Memory B cell (primary cell): Measurements from ENCODE around the gene FAM227B.
"Not testable (repeated sequence)": the region's sequence is repeated elsewhere in the genome, so short reads cannot be mapped to it uniquely, and the experiment has no call there.

ENCODE experiments used
- ATAC-seq: fragments of 150-1000 bp; cut with Tn5 transposase; 2 replicates; pipeline ENCODE4 v1.10.0; 2021; ENCODE audit warnings: low read depth, mild to moderate bottlenecking, moderate library complexity
- DNase-seq, 2 donors: peaks; one replicate each; pipeline ENCODE4 v3.0.0; 2022; ENCODE audit warnings: low spot score in 2 of 2
- H3K27ac Mint-ChIP-seq: one replicate; pipeline ENCODE4 v1.8.0; 2022; ENCODE audit warnings: mild to moderate bottlenecking, moderate library complexity, mixed read lengths
- H3K27me3 Mint-ChIP-seq: one replicate; pipeline ENCODE4 v1.8.0; 2022; ENCODE audit warnings: mixed read lengths
- H3K36me3 Mint-ChIP-seq: one replicate; pipeline ENCODE4 v1.8.0; 2022; ENCODE audit warnings: mild to moderate bottlenecking, mixed read lengths
- H3K4me1 Mint-ChIP-seq: one replicate; pipeline ENCODE4 v1.8.0; 2022; ENCODE audit warnings: mixed read lengths
- H3K4me3 Mint-ChIP-seq: one replicate; pipeline ENCODE4 v1.8.0; 2022; ENCODE audit warnings: mild to moderate bottlenecking, moderate library complexity, mixed read lengths
- H3K9me3 Mint-ChIP-seq: one replicate; pipeline ENCODE4 v1.8.0; 2022; ENCODE audit warnings: mixed read lengths

The FAM227B gene

DNA sequence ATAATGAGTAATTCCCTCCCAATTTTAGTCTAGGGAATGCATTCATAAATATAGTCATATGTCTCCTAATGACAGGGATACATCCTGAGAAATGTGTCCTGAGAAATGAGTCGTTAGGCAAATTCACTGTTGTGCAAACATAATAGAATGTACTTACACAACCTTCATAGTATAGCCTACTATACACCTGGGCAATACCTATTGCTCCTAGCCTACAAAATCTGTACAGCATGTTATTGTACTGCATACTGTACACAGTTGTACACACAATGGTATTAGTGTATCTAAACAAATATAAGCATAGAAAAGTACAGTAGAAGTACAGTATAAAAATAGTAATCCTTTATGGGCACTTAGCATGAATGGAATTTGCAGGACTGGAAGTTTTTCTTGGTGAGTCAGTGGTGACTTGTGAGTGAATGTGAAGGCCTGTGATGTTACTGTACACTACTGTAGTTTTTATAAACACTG, 6.8 kb upstream of the FAM227B start:
- peaks cover 2% of the 10 kb centered on the region for H3K9me3 Mint-ChIP-seq
- ATAC-seq, result no peak
- DNase-seq, result no peak
- H3K27me3 Mint-ChIP-seq, result no peaks in the 10 kb centered on the region
- no peak overlapping the region for H3K27ac Mint-ChIP-seq
- no peaks in the 10 kb centered on the region for H3K4me1 Mint-ChIP-seq
- no peak overlapping the region for H3K4me3 Mint-ChIP-seq
- H3K36me3 Mint-ChIP-seq, result peaks cover 19% of the 10 kb centered on the region

DNA sequence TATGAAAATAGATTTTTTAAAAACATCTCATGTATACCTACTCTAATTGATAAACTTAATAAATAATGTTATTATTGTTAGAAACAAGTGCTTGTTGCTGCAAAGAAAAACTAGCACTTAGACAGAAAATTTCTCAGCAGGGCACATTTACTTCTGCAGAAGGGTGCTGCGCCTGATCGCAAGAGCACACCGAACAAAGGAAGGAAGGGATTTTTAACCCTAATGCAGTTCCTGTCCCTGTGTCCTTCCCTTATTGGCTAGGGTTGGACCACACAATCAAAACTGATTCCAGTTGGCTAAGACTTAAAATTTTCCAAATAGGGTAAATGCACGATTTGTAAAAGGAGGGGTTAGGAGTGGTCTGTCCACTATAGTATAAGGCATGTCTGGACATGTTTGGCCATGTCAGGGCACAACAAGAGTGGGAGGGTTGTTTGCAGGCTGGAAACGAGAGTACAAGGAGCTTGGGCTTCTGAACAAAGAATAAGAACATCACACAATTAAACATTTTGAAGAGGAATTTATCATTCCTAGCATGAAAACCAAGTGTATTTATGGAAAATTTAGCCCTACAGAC, 4.9 kb upstream of the FAM227B start:
- H3K36me3 Mint-ChIP-seq, result peaks cover 19% of the 10 kb centered on the region
- ATAC-seq (no peak), DNase-seq (no peak)
- H3K4me1 Mint-ChIP-seq, result peaks cover 10% of the 10 kb centered on the region
- H3K27ac Mint-ChIP-seq, result no peak overlapping the region
- peaks cover 2% of the 10 kb centered on the region for H3K9me3 Mint-ChIP-seq
- no peaks in the 10 kb centered on the region for H3K27me3 Mint-ChIP-seq
- H3K4me3 Mint-ChIP-seq, result no peak overlapping the region

DNA sequence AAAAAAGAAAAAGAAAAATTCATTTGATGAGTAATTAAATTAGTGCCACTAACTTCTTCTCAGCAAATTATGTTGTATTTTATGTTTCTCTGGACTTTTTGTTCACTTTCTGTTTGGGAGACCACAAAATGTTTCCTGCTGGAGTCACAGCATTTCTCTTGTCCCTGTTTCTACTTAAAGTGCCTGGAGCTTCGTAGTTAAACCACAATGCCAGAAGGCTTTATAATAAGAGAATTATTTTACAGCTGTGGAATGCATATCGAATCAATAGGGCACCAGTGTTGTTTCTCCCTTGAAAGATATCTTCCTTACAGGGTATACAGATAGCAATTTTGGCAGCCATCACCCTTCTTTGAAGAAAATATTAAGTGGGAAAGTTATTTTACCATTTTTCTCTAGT, 3.4 kb upstream of the FAM227B start:
- H3K9me3 Mint-ChIP-seq, result peaks cover 2% of the 10 kb centered on the region
- no peak overlapping the region for H3K27ac Mint-ChIP-seq
- no peaks in the 10 kb centered on the region for H3K27me3 Mint-ChIP-seq
- no peak overlapping the region for H3K4me3 Mint-ChIP-seq
- DNase-seq (no peak), ATAC-seq (no peak)
- peaks cover 13% of the 10 kb centered on the region for H3K4me1 Mint-ChIP-seq
- H3K36me3 Mint-ChIP-seq, result peaks cover 15% of the 10 kb centered on the region

DNA sequence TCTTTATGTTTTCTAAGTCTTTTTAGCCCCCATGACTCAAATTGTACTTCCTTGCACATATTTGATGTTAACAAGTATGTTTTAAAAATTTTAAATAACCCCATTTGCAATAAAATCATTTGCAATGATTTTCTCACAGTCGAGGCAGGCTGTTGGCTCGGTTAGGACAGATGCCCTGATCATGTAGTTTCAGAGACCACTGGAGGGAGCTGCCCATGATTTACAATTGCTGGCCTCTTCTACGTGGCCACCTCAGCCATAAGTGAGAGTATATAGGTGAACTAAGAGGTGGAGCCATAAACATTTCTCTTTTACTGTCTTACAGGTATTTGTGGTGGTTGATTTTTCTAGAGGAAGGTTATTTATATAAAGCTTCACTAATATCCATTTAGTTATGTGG, 1.9 kb upstream of the FAM227B start:
- H3K9me3 Mint-ChIP-seq, result peaks cover 2% of the 10 kb centered on the region
- no peak overlapping the region for H3K4me3 Mint-ChIP-seq
- H3K27me3 Mint-ChIP-seq, result no peaks in the 10 kb centered on the region
- H3K36me3 Mint-ChIP-seq, result peaks cover 17% of the 10 kb centered on the region
- H3K27ac Mint-ChIP-seq, result no peak overlapping the region
- no peak for ATAC-seq
- peaks cover 13% of the 10 kb centered on the region for H3K4me1 Mint-ChIP-seq
- no peak for DNase-seq

DNA sequence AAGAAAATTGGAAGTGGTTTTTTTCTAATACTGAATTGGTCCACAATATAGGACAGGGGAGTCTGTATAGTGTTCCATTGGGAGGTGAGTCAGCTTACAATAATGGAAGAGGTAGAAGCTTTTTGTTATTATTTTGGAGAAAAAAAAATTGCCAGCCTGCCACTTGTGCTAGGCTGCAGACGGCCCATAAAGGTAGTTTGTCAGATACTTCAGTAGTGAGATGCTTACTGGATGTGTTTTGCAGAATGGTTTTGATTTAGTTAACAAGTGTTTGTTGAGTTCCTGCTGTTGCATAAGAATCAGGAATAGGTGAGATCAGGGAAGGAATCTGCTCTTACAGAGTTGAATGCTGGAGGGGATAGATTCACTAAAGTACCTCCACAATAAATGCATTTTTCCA, 1.3 kb upstream of the FAM227B start:
- H3K36me3 Mint-ChIP-seq, result peaks cover 17% of the 10 kb centered on the region
- H3K27ac Mint-ChIP-seq, result peak overlapping the region; percentile 47
- H3K9me3 Mint-ChIP-seq, result peaks cover 3% of the 10 kb centered on the region
- DNase-seq (no peak), ATAC-seq (no peak)
- H3K4me3 Mint-ChIP-seq, result peak overlapping the region; percentile 93
- H3K4me1 Mint-ChIP-seq, result peaks cover 13% of the 10 kb centered on the region
- no peaks in the 10 kb centered on the region for H3K27me3 Mint-ChIP-seq

DNA sequence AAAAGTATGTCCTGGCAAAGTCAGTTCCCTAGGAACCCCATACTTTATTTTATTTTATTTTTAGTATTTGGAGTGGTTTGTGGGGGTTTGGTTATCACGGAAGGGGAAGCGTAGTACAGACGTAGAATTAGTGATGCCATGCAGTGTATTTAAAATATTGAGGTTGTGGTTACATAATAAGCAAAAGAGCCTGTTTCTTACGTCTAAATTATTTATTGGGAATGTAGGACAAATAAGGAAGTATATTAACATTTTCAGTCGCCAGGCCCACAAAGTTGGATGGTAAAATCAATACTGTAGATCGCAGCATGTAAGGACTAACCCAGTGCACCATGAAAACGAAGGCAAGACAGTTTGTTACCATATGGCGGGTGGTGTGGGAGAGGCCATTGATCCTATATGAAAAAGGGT, 788 bp upstream of the FAM227B start:
- ATAC-seq (no peak), DNase-seq (no peak)
- Mint-ChIP-seq H3K27ac (peak overlapping the region; percentile 38), H3K27me3 (no peaks in the 10 kb centered on the region), H3K4me1 (peaks cover 13% of the 10 kb centered on the region), H3K4me3 (peak overlapping the region; percentile 93), H3K36me3 (peaks cover 19% of the 10 kb centered on the region), H3K9me3 (peaks cover 5% of the 10 kb centered on the region)

DNA sequence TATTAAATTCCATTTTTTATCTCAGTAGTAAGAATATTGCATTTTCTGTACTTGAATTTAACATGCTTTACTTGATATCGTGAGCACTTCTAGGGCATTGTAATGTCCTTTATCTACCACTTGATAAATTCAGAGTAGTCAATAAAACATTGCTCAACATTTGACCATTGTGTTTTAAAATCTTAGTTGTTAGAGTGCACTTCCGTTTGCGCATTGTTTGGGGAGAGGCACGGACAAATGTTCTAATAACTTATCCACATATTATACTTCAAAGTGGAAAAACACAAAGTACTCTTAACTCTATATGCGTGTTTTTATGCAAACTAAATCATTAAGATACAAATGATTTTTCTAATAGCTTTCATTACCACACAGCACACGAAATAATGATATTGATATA, 419 bp downstream of the FAM227B start:
- Mint-ChIP-seq H3K4me3 (peak overlapping the region; percentile 93), H3K36me3 (peaks cover 20% of the 10 kb centered on the region), H3K4me1 (peaks cover 13% of the 10 kb centered on the region), H3K27me3 (no peaks in the 10 kb centered on the region), H3K27ac (peak overlapping the region; percentile 85), H3K9me3 (peaks cover 6% of the 10 kb centered on the region)
- ATAC-seq (no peak), DNase-seq (no peak)

DNA sequence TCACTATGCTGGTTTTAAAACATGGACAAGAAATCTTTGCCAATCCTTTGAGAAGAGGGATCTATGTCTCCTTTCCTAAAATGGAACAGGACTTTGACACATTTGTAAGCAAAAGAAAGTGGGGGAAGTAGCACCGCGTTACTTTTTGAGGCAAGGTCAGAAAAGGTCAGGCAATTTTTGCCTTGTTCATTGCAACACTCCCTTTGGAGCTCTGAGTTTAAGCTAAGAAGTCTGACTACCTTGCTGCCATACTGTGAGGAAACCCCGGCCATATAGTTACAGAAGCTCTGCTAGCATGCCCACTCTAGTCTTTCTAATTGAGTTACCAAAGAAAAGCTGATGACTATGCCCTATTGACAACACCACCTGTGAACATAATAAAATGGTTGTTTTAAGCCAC, 1.4 kb downstream of the FAM227B start:
- Mint-ChIP-seq H3K27me3 (no peaks in the 10 kb centered on the region), H3K27ac (no peak overlapping the region), H3K4me1 (peaks cover 13% of the 10 kb centered on the region), H3K4me3 (no peak overlapping the region), H3K9me3 (peaks cover 13% of the 10 kb centered on the region), H3K36me3 (peaks cover 24% of the 10 kb centered on the region)
- ATAC-seq (no peak), DNase-seq (no peak)

DNA sequence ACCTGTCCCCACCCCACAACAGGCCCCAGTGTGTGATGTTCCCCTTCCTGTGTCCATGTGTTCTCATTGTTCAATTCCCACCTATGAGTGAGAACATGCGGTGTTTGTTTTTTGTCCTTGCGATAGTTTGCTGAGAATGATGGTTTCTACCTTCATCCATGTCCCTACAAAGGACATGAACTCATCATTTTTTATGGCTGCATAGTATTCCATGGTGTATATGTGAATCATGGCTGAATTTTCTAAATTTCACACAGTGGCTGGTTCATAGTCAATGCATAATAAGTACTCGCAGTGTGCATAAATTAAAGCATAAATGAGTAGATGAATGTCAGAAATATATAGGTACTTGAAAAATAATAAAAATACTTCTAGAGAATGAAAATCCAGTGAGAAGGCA, 8.4 kb downstream of the FAM227B start:
- H3K4me3 Mint-ChIP-seq, result not testable (repeated sequence)
- peaks cover 14% of the 10 kb centered on the region for H3K9me3 Mint-ChIP-seq

DNA sequence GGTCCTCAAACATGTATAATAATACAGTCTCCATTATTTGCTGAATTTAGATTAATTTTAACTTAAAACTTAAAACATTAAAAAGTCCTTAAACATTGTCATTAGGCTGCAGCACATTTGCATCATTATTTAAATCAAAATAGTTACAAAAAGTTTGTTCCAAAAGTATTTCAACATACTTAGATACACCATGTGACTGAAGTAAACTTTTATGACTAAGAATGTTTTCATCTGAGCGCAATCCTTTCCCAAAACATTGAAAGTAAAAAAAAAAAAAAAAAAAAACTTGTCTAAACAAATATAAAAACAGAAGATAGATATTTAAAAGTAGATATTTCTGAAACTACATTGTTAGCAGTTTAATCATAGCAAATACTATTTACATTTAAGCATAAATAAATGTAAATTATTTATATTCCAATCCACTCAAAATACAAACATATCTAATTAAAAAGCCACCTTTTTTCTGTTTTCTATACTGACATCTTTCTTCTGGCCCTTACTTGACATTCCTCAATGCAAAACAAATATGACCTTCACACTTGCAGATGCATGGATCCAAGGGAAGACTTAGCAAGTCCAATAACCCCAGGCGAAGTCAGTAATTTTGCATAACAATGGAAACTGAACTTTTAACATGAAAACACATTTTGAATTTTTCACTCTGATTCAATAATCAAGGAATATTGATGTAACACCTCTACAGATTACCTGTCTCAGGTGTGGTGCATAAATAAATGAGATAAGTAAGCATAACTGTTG, 10.3 kb downstream of the FAM227B start:
- no peaks in the 10 kb centered on the region for H3K4me1 Mint-ChIP-seq
- DNase-seq (no peak), ATAC-seq (no peak)
- H3K9me3 Mint-ChIP-seq, result peaks cover 10% of the 10 kb centered on the region
- peaks cover 48% of the 10 kb centered on the region for H3K36me3 Mint-ChIP-seq
- H3K27ac Mint-ChIP-seq, result no peak overlapping the region
- H3K27me3 Mint-ChIP-seq, result no peaks in the 10 kb centered on the region
- no peak overlapping the region for H3K4me3 Mint-ChIP-seq

More for the DNA sequence above, 8.4 kb downstream of the FAM227B start:
- not testable (repeated sequence) for DNase-seq, H3K27me3 Mint-ChIP-seq, H3K4me1 Mint-ChIP-seq, H3K27ac Mint-ChIP-seq, ATAC-seq
- H3K36me3 Mint-ChIP-seq, result peaks cover 43% of the 10 kb centered on the region

DNA sequence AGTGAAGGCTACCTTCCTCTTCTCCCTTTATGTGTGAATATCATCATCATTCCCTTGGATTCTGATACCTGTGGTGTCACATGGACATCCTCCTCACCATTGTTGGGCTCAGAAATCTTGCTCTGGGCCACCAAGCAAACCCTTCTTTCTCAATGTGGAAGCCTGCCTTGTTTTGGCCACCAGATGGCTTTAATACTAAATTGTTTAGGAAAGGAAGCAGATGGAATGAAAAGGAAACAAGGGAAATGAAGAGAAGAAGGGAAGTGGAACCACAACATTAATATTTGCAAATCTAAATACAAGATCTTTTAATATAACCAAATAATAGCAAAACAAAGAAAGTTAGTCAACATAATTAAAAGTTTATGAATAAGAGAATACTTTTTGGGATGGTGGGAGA, 14.0 kb downstream of the FAM227B start:
- Mint-ChIP-seq H3K36me3 (peaks cover 38% of the 10 kb centered on the region), H3K27ac (no peak overlapping the region), H3K9me3 (peaks cover 15% of the 10 kb centered on the region), H3K27me3 (no peaks in the 10 kb centered on the region), H3K4me3 (no peak overlapping the region), H3K4me1 (no peaks in the 10 kb centered on the region)
- DNase-seq (no peak), ATAC-seq (no peak)

DNA sequence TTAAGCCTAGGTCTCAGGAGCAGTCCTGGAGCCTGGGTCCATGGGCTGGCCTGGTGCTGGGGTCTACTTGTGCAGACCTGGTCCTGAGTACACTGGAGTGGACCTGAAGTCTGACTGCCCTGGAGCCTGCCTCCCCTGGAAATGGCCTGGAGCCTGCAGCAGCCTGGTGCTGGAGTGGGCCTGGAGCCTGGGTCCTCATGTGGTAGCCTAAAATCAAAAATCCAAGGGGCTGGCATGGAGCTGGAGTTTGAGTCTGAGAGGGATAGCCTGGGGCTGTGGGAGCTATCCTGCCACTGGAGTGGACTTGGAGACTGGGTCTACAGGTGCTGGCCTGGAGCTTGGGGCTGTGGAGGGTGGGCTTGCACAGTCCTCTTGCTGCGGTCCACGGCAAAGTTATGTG, 15.0 kb downstream of the FAM227B start:
- Mint-ChIP-seq H3K36me3 (peaks cover 39% of the 10 kb centered on the region), H3K4me1 (no peaks in the 10 kb centered on the region), H3K27me3 (no peaks in the 10 kb centered on the region), H3K9me3 (peaks cover 18% of the 10 kb centered on the region), H3K27ac (no peak overlapping the region), H3K4me3 (no peak overlapping the region)
- no peak for ATAC-seq
- DNase-seq, result no peak

DNA sequence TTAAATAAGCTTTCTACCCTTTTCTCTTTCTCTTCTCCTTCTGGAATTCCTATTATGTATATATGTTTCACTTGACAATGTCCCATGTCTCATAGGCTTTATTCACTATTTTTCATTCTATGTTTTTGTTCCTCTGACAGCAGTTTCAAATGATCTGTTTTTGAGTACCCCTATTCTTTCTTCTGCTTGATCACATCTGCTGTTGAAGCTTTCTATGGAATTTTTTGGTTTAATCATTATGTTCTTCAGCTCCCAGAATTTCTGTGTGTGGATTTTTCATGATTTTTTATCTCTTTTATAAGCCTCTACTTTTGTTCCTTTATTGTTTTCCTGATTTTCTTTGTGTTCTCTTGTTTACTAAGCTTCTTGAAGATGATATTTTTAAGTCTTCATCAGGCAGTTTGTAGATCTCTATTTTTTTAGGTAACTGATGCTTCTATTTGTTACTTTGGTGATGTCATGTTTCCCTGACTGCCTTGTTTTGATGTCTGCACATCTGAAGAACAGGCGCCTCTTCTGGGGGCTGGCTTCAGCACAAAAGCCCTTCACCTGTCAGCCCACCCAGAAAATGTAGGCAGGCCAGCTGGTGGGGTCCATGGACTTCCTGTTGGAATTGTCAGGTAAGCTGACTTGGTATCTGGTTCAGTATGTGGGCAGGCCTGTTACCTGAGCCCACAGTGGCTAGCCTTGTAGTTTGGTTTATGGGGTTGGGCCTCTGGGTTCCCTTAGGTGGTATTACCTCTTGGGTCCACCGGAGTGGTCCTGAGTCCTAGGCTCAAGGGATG, 15.8 kb downstream of the FAM227B start:
- no peak for DNase-seq
- Mint-ChIP-seq H3K9me3 (peaks cover 21% of the 10 kb centered on the region), H3K4me3 (no peak overlapping the region), H3K36me3 (peaks cover 38% of the 10 kb centered on the region), H3K4me1 (no peaks in the 10 kb centered on the region), H3K27me3 (no peaks in the 10 kb centered on the region), H3K27ac (no peak overlapping the region)
- ATAC-seq, result no peak

DNA sequence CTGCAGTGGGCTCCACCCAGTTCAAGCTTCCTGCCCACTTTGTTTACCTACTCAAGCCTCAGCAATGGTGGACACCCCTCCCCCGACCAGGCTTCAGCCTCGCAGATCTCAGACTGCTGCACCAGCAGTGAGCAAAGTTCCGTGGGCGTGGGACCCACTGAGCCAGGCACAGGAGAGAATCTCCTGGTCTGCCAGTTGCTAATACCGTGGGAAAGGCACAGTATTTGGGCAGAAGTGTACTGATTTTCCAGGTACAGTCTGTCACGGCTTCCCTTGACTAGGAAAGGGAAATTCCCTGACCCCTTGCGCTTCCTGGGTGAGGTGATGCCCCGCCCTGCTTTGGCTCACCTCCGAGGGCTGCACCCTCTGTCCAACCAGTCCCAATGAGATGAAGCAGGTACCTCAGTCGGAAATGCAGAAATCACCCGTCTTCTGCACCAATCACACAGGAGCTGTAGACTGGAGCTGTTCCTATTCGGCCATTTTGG, 27.7 kb downstream of the FAM227B start:
- not testable (repeated sequence) for DNase-seq, H3K4me1 Mint-ChIP-seq, H3K27me3 Mint-ChIP-seq, H3K4me3 Mint-ChIP-seq, H3K27ac Mint-ChIP-seq, ATAC-seq
- peaks cover 27% of the 10 kb centered on the region for H3K36me3 Mint-ChIP-seq
- peaks cover 12% of the 10 kb centered on the region for H3K9me3 Mint-ChIP-seq
